AG04450 (cell line): Measurements from ENCODE around the gene GPR160. TPM values are rescaled to one million over a fixed set of nuclear protein-coding genes. Genes with fewer than 3 reads are reported as not detected.

ENCODE experiments used
- CTCF ChIA-PET: fragments of 300-600, 350-600 bp; formaldehyde crosslinking; extraction: SDS; loops from one replicate; lab custom pipeline; 2022; ENCODE audit warnings: antibody characterized with exemption, inconsistent platforms; lab: Charles Lee
- POLR2A ChIA-PET: fragments of 350-600 bp; formaldehyde crosslinking; extraction: SDS; loops from one replicate; lab custom pipeline; 2021; ENCODE audit warnings: antibody characterized with exemption, inconsistent platforms; lab: Yijun Ruan, JAX
- DNase-seq: peaks from one replicate; pipeline ENCODE4 v3.0.0-alpha.2; 2011; ENCODE audit warnings: low read depth, low spot score
- H3K27ac ChIP-seq: one replicate; pipeline ENCODE4 v1.5.1; 2012; ENCODE audit warnings: low read depth, low read length, control low read depth
- H3K27me3 ChIP-seq: one replicate; pipeline ENCODE4 v1.6.0; 2012; ENCODE audit warnings: low read length; ENCODE audit not compliant: control insufficient read depth, insufficient read depth
- H3K4me3 ChIP-seq: 2 replicates; pipeline ENCODE4 v1.5.1; 2011; ENCODE audit warnings: mild to moderate bottlenecking, low read depth, low read length, control low read depth
- H3K9me3 ChIP-seq: 2 replicates; pipeline ENCODE4 v1.5.1; 2012; ENCODE audit warnings: low read length; ENCODE audit not compliant: control insufficient read depth, insufficient read depth
- CTCF ChIP-seq: IDR thresholded peaks from 2 replicates; pipeline ENCODE4 v1.5.1; 2011; ENCODE audit warnings: low read depth, low read length, control low read depth, inconsistent platforms
- polyA plus RNA-seq: library from polyadenylated mRNA; depleted of rRNA; stranded (reverse); fragments of >200 nt; gene quantifications from 2 replicates; pipeline ENCODE4 v1.2.3, GENCODE V29; 2011

GPR160 gene
- polyA plus RNA-seq, 1 experiment: 0.27 TPM

GRCh38 chr3:170024581-170024980 lies 13.2 kb upstream of the GPR160 start:
- CTCF ChIA-PET: no interaction called here
- TF ChIP-seq CTCF: no peak
- no peak overlapping the region for H3K27ac ChIP-seq
- H3K4me3 ChIP-seq: no peak overlapping the region
- peaks cover 6% of the 10 kb centered on the region for H3K27me3 ChIP-seq
- no peak for DNase-seq
- POLR2A ChIA-PET: no interaction called here
- no peaks in the 10 kb centered on the region for H3K9me3 ChIP-seq

- Histone ChIP-seq H3K9me3 (no peaks in the 10 kb centered on the region), H3K27me3 (peaks cover 6% of the 10 kb centered on the region), H3K27ac (no peak overlapping the region), H3K4me3 (no peak overlapping the region)
- DNase-seq: no peak
- CTCF ChIA-PET: no interaction called here
- POLR2A ChIA-PET: no interaction called here
- no peak for TF ChIP-seq CTCF
Observed at GRCh38 chr3:170027233-170028102, 10.3 kb upstream of the GPR160 start.

- Histone ChIP-seq H3K27me3 (peaks cover 12% of the 10 kb centered on the region), H3K9me3 (peaks cover 2% of the 10 kb centered on the region; the same call in 1 of the 2 replicates), H3K4me3 (no peak overlapping the region), H3K27ac (no peak overlapping the region)
- POLR2A ChIA-PET: no interaction called here
- CTCF ChIA-PET: interaction anchor here (0.7 to 1.2 kb wide), 2 partner anchors 13 to 21 kb away, joined by 3 to 4 read pairs; no protein-coding TSS in a partner anchor
- no peak for TF ChIP-seq CTCF
- DNase-seq: no peak
Observed at GRCh38 chr3:170033489-170033888, 4.3 kb upstream of the GPR160 start.

- Histone ChIP-seq H3K27me3 (peaks cover 46% of the 10 kb centered on the region), H3K27ac (no peak overlapping the region), H3K9me3 (peaks cover 6% of the 10 kb centered on the region; the same call in 1 of the 2 replicates), H3K4me3 (peak overlapping the region; percentile 46)
- ChIA-PET POLR2A (no interaction called here), CTCF (interaction anchor here (0.5 to 1.8 kb wide), 7 partner anchors 17 to 330 kb away, joined by 3 to 7 read pairs (median 4); no protein-coding TSS in a partner anchor)
- TF ChIP-seq CTCF: no peak
- no peak for DNase-seq
Observed at GRCh38 chr3:170038434-170039110, 777 bp downstream of the GPR160 start.

GRCh38 chr3:170040418-170040817 lies 2.6 kb downstream of the GPR160 start:
- DNase-seq: no peak
- ChIA-PET POLR2A (no interaction called here), CTCF (interaction anchor here (0.9 to 1.8 kb wide), 4 partner anchors 13 to 178 kb away, joined by 3 to 6 read pairs (median 6); no protein-coding TSS in a partner anchor)
- no peak overlapping the region for H3K4me3 ChIP-seq
- H3K9me3 ChIP-seq: peaks cover 6% of the 10 kb centered on the region; the same call in 1 of the 2 replicates
- peaks cover 51% of the 10 kb centered on the region for H3K27me3 ChIP-seq
- H3K27ac ChIP-seq: no peak overlapping the region
- no peak for TF ChIP-seq CTCF
